Esophagus muscularis mucosa (tissue), 4 donors: Measurements from ENCODE around the gene SPN.

Experiments
- EP300 ChIP-seq: sonication (generic); formaldehyde crosslinking; IDR thresholded peaks from one replicate; pipeline ENCODE4 v1.6.1; 2017; ENCODE audit warnings: antibody characterized with exemption
- POLR2A ChIP-seq: fragments of 450-650 bp; IDR thresholded peaks from one replicate; pipeline ENCODE4 v1.6.1; 2017; ENCODE audit warnings: antibody characterized with exemption, moderate library complexity, mild to moderate bottlenecking, low read depth
- TF ChIP-seq, protein P1 (sequence below), 3 experiments: fragments of 200-600 bp in 2 of 3; fragments of 450-650 bp in 1 of 3; sonication (generic) in 2 of 3; IDR thresholded peaks; one replicate each; pipeline ENCODE4 v1.5.1; 2017 to 2019; ENCODE audit warnings: antibody characterized with exemption in 3 of 3, mild to moderate bottlenecking in 2 of 3, moderate library complexity in 1 of 3

DNA sequence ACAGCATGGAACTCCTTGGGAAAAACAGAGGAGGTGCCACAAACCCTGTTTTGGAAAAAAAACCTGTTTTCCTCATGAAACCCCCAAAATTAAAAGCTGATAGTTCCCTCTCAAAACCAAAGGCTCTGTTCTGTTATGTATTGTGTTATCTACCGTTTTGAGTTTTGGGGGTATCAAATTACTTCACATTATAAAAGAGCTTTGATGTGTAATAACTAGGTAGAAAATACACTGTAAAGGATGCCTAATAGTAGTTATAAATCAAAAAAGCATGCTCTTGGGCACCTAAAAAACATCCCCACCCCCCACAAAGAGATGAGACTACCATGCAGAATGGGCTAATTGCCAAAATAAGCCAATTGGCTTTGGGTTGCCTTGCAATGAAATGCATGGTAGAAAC, 51.9 kb downstream of the SPN start:
- TF ChIP-seq, protein P1, sequence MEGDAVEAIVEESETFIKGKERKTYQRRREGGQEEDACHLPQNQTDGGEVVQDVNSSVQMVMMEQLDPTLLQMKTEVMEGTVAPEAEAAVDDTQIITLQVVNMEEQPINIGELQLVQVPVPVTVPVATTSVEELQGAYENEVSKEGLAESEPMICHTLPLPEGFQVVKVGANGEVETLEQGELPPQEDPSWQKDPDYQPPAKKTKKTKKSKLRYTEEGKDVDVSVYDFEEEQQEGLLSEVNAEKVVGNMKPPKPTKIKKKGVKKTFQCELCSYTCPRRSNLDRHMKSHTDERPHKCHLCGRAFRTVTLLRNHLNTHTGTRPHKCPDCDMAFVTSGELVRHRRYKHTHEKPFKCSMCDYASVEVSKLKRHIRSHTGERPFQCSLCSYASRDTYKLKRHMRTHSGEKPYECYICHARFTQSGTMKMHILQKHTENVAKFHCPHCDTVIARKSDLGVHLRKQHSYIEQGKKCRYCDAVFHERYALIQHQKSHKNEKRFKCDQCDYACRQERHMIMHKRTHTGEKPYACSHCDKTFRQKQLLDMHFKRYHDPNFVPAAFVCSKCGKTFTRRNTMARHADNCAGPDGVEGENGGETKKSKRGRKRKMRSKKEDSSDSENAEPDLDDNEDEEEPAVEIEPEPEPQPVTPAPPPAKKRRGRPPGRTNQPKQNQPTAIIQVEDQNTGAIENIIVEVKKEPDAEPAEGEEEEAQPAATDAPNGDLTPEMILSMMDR (IDR thresholded peaks at IDR 0.05) = no peak
- no peak for TF ChIP-seq POLR2A
- TF ChIP-seq EP300 = no peak
